IPS-NIHi7 (cell line): ENCODE data around the gene ACAD8.

ENCODE experiments used
- DNase-seq: peaks from one replicate; pipeline ENCODE4 v3.0.0; 2012; ENCODE audit warnings: mixed read lengths; ENCODE audit errors: extremely low spot score

ACAD8 gene

GRCh38 chr11:134289789-134290188, 36.4 kb downstream of the ACAD8 start:
- DNase-seq: no peak

- no peak for DNase-seq
These were observed 37.3 kb downstream of the ACAD8 start for GRCh38 chr11:134290646-134291045.

DNA sequence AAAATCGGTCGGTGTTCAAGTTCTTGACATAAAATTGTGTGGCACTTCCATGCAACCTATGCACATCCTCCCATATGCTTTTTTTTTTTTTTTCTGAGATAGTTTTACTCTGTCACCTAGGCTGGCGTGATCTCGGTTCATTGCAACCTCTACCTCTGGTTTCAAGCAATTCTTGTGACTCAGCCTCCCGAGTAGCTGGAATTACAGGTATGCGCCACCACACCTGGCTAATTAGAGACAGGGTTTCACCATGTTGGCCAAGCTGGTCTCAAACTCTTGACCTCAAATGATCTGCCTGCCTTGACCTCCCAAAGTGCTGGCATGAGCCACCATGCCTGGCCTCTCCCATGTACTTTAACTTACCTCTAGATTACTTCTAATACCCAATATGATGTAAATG, 37.8 kb downstream of the ACAD8 start:
- no peak for DNase-seq

DNA sequence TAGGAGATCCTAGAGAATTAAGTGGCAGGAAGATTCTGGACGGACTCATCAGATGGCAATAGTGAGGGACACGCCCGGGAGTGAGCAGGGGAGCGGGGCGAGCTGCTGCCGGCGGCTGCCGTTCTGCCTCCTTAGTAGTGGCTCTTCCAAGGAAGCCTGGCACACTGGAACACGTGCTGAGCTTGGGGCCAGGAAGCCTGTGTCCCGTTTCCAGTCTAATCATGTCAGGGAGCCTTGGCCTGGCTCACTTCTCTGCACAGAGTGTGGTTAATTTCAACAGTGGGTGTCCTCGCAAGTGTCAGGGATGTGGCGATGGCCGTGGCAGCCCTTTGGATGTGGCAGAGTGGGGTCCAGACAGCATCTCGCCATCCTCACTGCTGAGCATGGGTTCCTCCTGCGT, 39.3 kb downstream of the ACAD8 start:
- DNase-seq: no peak

DNA sequence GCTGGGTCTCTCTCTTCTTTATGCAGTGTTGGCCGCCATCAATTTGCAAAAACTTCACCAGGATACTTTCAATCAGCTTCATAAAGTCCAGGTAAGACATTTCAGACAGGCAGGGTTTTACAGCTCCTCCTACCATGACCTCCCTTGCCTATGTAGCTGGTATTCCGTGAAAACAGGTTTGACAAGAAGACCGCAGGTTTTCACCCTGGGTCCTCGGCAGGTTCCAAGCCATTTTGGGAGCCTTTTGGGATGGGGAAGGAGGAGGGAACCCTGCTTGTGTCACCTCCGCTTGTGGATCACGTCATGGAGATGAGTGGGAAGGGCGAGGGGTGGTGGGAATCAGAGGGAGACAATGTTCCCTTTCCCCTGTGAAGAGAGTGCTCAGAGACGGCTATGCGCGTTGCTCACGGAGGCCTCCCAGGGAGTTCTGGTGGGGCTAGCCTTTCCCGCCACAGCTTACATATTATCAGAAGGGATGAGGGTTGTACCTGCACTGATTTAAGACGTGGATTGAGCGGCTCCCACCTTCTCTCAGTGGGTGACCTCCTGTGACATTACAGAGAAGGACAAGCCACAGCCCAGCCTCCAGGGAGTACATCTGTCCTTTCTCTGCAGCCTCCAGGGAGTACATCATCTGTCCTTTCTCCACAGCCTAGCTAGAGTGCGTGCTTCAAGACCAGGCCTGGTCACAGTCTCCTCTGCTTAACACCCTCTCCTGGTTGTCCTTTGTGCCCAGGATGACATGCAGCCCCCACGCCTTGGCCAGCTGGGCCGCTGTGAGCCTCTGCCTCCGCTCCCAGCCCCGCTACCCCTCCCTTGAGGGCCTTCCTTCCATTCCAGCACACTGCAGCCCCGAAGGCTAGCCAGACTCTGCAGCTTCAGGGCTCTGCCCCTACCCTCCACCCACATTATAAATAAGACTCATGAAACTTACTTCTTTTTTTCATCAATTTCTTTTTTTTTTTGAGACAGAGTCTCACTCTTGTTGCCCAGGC, 40.0 kb downstream of the ACAD8 start:
- DNase-seq: no peak

GRCh38 chr11:134294664-134295063, 41.3 kb downstream of the ACAD8 start:
- no peak for DNase-seq

- DNase-seq: no peak
These were observed 58.9 kb downstream of the ACAD8 start for GRCh38 chr11:134312223-134312622.

DNA sequence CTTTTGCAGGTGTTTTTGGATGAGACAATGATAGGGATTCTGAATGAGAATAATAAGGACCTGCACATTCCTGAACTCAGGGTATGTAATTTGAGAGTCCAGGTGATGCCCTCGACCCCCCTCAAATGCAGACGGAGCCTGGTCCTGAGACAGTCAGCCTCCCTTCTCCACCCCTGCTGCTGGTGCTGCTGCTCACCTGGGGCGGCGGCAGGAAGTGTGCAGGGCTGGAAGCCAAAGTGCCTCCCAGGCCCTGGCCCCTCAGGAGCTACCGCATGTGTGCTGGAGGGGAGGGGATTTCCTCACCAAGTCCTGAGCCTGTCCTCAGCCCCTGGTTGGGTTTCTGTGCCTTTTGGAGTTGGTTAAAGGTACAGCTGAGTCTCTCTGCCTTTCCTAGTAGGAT, 59.4 kb downstream of the ACAD8 start:
- no peak for DNase-seq

GRCh38 chr11:134313379-134313778, 60.0 kb downstream of the ACAD8 start:
- no peak for DNase-seq

GRCh38 chr11:134313821-134314607, 60.6 kb downstream of the ACAD8 start:
- DNase-seq: no peak
